ENCODE results near the gene INTS7.
"Not testable (repeated sequence)": the region's sequence is repeated elsewhere in the genome, so short reads cannot be mapped to it uniquely, and the experiment has no call there.

The INTS7 gene

GRCh38 chr1:211951856-211952255, 83.5 kb downstream of the INTS7 start:
- Histone ChIP-seq H3K36me3 (peaks cover 5 to 75% (median 52%) of the 10 kb centered on the region in 11 experiments), H3K9ac (no peak overlapping the region), H3K9me3 (replicated peaks in 1 of 11) (peaks cover 0 to 13% (median 7%) of the 10 kb centered on the region in 11 experiments; a peak in 13 of 22 replicates), H3K4me2 (peak overlapping the region in 3 of 11 experiments; percentile 5 to 44 (median 15); a peak in 3 of 22 replicates), H3K27ac (no peak overlapping the region), H3K4me3 (no peak overlapping the region), H4K20me1 (no peaks in the 10 kb centered on the region), H3K4me1 (peaks cover 0 to 40% (median 8%) of the 10 kb centered on the region in 10 experiments; a peak in 11 of 20 replicates), H3K27me3 (no peaks in the 10 kb centered on the region)
- no peak for TF ChIP-seq Cebpa-rat (IDR thresholded peaks at IDR 0.05)

GRCh38 chr1:211948377-211948776, 87.0 kb downstream of the INTS7 start:
- no peaks in the 10 kb centered on the region for H4K20me1 ChIP-seq
- no peak overlapping the region for H3K27ac ChIP-seq
- no peak overlapping the region for H3K9ac ChIP-seq
- TF ChIP-seq Cebpa-rat (IDR thresholded peaks at IDR 0.05): no peak
- no peaks in the 10 kb centered on the region for H3K27me3 ChIP-seq
- no peak overlapping the region for H3K4me3 ChIP-seq
- H3K9me3 ChIP-seq (replicated peaks in 1 of 11): no peaks in the 10 kb centered on the region
- peak overlapping the region in 1 of 11 experiments; percentile 68; a peak in 1 of 22 replicates for H3K4me2 ChIP-seq
- peaks cover 0 to 41% (median 8%) of the 10 kb centered on the region in 10 experiments; a peak in 11 of 20 replicates for H3K4me1 ChIP-seq
- H3K36me3 ChIP-seq: peaks cover 0 to 94% (median 62%) of the 10 kb centered on the region in 11 experiments; a peak in 20 of 22 replicates

GRCh38 chr1:211947396-211948295, 87.7 kb downstream of the INTS7 start:
- H3K9ac ChIP-seq: no peak overlapping the region
- no peak overlapping the region for H3K4me3 ChIP-seq
- H3K36me3 ChIP-seq: peaks cover 0 to 96% (median 66%) of the 10 kb centered on the region in 11 experiments; a peak in 20 of 22 replicates
- H3K27ac ChIP-seq: no peak overlapping the region
- H3K4me1 ChIP-seq: peaks cover 0 to 48% (median 8%) of the 10 kb centered on the region in 10 experiments; a peak in 11 of 20 replicates
- H3K9me3 ChIP-seq (replicated peaks in 1 of 11): no peaks in the 10 kb centered on the region
- no peak for TF ChIP-seq Cebpa-rat (IDR thresholded peaks at IDR 0.05)
- no peak overlapping the region for H3K4me2 ChIP-seq
- no peaks in the 10 kb centered on the region for H4K20me1 ChIP-seq
- H3K27me3 ChIP-seq: no peaks in the 10 kb centered on the region

GRCh38 chr1:211944733-211945500, 90.4 kb downstream of the INTS7 start:
- TF ChIP-seq Cebpa-rat (IDR thresholded peaks at IDR 0.05): no peak
- H3K9ac ChIP-seq: no peak overlapping the region
- no peaks in the 10 kb centered on the region for H4K20me1 ChIP-seq
- peaks cover 6 to 95% (median 62%) of the 10 kb centered on the region in 11 experiments; a peak in 21 of 22 replicates for H3K36me3 ChIP-seq
- H3K4me3 ChIP-seq: no peak overlapping the region
- no peak overlapping the region for H3K4me2 ChIP-seq
- H3K4me1 ChIP-seq: peaks cover 0 to 24% (median 7%) of the 10 kb centered on the region in 10 experiments; a peak in 11 of 20 replicates
- H3K27me3 ChIP-seq: no peaks in the 10 kb centered on the region
- H3K27ac ChIP-seq: no peak overlapping the region
- no peaks in the 10 kb centered on the region for H3K9me3 ChIP-seq (replicated peaks in 1 of 11)

- Histone ChIP-seq H3K4me2 (no peak overlapping the region), H3K9ac (no peak overlapping the region), H3K36me3 (peaks cover 6 to 78% (median 52%) of the 10 kb centered on the region in 11 experiments; a peak in 21 of 22 replicates), H3K4me3 (no peak overlapping the region), H3K27me3 (no peaks in the 10 kb centered on the region), H4K20me1 (no peaks in the 10 kb centered on the region), H3K9me3 (replicated peaks in 1 of 11) (no peaks in the 10 kb centered on the region), H3K27ac (no peak overlapping the region), H3K4me1 (peaks cover 11 to 31% (median 15%) of the 10 kb centered on the region in 10 experiments)
- no peak for TF ChIP-seq Cebpa-rat (IDR thresholded peaks at IDR 0.05)
Observed at GRCh38 chr1:211942583-211942982, 92.8 kb downstream of the INTS7 start.

GRCh38 chr1:211939876-211940468, 95.4 kb downstream of the INTS7 start:
- peaks cover 16 to 51% (median 26%) of the 10 kb centered on the region in 10 experiments for H3K4me1 ChIP-seq
- no peaks in the 10 kb centered on the region for H3K27me3 ChIP-seq
- no peak for TF ChIP-seq Cebpa-rat (IDR thresholded peaks at IDR 0.05)
- H3K36me3 ChIP-seq: peaks cover 6 to 52% (median 37%) of the 10 kb centered on the region in 11 experiments; a peak in 21 of 22 replicates
- H4K20me1 ChIP-seq: no peaks in the 10 kb centered on the region
- H3K9ac ChIP-seq: no peak overlapping the region
- H3K4me3 ChIP-seq: no peak overlapping the region
- H3K4me2 ChIP-seq: 0 out of 22 replicates have a peak overlapping the region, but pooled peaks of 1 of the 11 experiments have one; percentile 40
- no peaks in the 10 kb centered on the region for H3K9me3 ChIP-seq (replicated peaks in 1 of 11)
- no peak overlapping the region for H3K27ac ChIP-seq

GRCh38 chr1:211938561-211938997, 96.8 kb downstream of the INTS7 start:
- no peaks in the 10 kb centered on the region for H3K9me3 ChIP-seq (replicated peaks in 1 of 11)
- no peaks in the 10 kb centered on the region for H4K20me1 ChIP-seq
- peak overlapping the region; percentile 9 to 82 (median 52); a peak in 21 of 22 replicates for H3K4me2 ChIP-seq
- H3K9ac ChIP-seq: 0 out of 22 replicates have a peak overlapping the region, but pooled peaks of 1 of the 11 experiments have one; percentile 6
- TF ChIP-seq Cebpa-rat (IDR thresholded peaks at IDR 0.05): no peak
- H3K4me1 ChIP-seq: peaks cover 16 to 62% (median 27%) of the 10 kb centered on the region in 10 experiments
- H3K27me3 ChIP-seq: no peaks in the 10 kb centered on the region
- H3K36me3 ChIP-seq: peaks cover 6 to 38% (median 25%) of the 10 kb centered on the region in 11 experiments; a peak in 21 of 22 replicates
- no peak overlapping the region for H3K4me3 ChIP-seq
- peak overlapping the region in 4 of 11 experiments; percentile 8 to 47 (median 14); a peak in 6 of 22 replicates for H3K27ac ChIP-seq

- not testable (repeated sequence) for H3K4me3 ChIP-seq; H3K4me2 ChIP-seq; H3K27ac ChIP-seq; H3K9me3 ChIP-seq (replicated peaks in 1 of 11); H3K27me3 ChIP-seq; H3K9ac ChIP-seq; H4K20me1 ChIP-seq
- peaks cover 16 to 67% (median 28%) of the 10 kb centered on the region in 10 experiments for H3K4me1 ChIP-seq
- peaks cover 6 to 27% (median 17%) of the 10 kb centered on the region in 11 experiments; a peak in 21 of 22 replicates for H3K36me3 ChIP-seq
Observed at GRCh38 chr1:211937422-211937821, 97.9 kb downstream of the INTS7 start.
